22Rv1 (cell line): ENCODE measurements around the gene GPBP1L1.

Experiments used
- ZFX ChIP-seq: fragments of 450-650 bp; IDR thresholded peaks from 2 replicates; pipeline ENCODE4 v1.6.1; 2017; ENCODE audit warnings: antibody characterized with exemption, borderline replicate concordance
- TF ChIP-seq, protein P1 (sequence below): fragments of 450-650 bp; IDR thresholded peaks from 2 replicates; pipeline ENCODE4 v1.5.1; 2017; ENCODE audit warnings: mild to moderate bottlenecking

DNA sequence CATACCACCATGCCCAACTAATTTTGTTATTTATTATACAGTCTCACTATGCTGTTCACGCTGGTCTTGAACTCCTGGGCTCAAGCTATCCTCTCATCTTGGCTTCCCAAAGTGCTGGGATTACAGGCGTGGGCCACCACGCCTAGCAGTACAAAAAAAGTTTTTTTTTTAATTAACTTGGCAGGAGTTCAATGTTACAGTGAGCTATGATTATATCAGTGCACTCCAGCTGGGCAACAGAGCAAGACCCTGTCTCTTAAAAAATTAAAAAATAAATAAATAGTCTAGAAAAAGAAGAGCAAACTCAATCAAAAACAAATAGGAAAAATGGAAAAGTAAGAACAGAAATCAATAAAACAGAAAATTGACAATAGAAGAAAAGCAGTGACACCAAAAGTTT is 27.4 kb upstream of the GPBP1L1 start:
- TF ChIP-seq, protein P1, sequence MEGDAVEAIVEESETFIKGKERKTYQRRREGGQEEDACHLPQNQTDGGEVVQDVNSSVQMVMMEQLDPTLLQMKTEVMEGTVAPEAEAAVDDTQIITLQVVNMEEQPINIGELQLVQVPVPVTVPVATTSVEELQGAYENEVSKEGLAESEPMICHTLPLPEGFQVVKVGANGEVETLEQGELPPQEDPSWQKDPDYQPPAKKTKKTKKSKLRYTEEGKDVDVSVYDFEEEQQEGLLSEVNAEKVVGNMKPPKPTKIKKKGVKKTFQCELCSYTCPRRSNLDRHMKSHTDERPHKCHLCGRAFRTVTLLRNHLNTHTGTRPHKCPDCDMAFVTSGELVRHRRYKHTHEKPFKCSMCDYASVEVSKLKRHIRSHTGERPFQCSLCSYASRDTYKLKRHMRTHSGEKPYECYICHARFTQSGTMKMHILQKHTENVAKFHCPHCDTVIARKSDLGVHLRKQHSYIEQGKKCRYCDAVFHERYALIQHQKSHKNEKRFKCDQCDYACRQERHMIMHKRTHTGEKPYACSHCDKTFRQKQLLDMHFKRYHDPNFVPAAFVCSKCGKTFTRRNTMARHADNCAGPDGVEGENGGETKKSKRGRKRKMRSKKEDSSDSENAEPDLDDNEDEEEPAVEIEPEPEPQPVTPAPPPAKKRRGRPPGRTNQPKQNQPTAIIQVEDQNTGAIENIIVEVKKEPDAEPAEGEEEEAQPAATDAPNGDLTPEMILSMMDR: no peak
- TF ChIP-seq ZFX: no peak
